Esophagus mucosa (tissue), 1 donor: ENCODE data around the gene TGFA. TPM values are rescaled to one million over a fixed set of nuclear protein-coding genes. Genes with fewer than 3 reads are reported as not detected.

Experiments used
- ATAC-seq: fragments of 200-7000 bp; cut with Tn5 transposase; one replicate; pipeline ENCODE4 v1.9.1; 2020
- total RNA-seq: library from RNA; stranded (reverse); gene quantifications from one replicate; pipeline ENCODE4 v1.2.4, GENCODE V29; 2023
- donor health status: DM: yes; HTN: yes; CAD: no.

TGFA gene
- 42.6 TPM for total RNA-seq

DNA sequence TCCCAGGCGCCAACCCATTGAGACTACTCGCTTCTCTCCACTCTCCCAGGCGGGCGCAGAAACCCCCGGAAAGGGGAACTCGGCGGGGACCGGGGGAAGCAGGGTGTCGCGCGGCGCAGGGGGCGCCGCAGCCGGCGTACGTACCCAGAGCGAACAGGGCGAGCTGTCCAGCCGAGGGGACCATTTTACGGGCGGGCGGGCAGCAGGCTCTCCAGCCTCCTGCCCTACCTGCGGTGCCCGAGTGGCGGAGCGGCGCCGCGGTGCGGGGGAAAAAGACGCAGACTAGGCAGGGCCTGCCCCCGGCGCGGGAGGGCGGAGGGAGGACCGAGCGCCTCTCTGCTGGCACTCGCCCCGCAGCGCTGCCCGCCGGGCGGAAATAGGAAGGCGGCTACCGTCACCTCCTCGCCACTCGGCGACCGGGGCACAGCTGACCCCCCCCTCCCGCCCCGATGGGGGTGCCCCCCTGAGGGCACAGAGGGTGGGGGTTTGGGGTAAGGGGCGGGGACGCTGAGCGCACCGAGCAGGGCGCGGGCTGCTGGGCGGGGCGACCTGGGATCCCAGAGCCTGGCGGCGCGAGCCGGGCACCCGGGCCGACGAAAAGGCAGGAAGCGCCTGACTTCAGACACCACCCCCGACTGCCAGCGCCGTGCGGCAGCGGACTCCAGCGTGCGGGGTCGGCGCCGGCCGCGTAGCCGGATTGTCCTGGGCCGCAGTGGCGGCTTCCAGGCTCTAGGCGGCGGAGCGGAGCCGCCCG is at the start of gene TGFA:
Gene TGFA, minus strand, starts transcription at position 243 of the 754 bp plus-strand sequence. Its CDS starts 59 bp downstream, at position 184.
- peak; percentile 86 for ATAC-seq

DNA sequence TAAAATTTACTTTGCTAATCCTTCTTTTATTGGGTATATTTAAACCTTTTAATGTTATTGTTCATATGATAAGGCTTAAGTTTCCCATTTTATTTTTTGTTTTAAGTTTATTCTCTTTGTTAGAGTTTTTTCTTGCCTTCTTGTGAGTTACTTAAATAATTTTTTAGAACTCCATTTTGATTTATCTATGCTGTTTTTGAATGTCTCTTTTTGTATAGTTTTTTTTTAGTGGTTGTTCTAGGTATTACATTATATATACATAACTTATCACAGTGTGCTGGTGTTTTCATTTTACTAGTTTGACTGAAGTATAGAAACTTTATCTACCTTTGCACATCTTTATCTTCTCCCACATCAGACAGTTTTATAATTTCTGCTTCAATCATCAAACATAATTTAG is 49.4 kb upstream of the TGFA start:
- ATAC-seq, result no peak

DNA sequence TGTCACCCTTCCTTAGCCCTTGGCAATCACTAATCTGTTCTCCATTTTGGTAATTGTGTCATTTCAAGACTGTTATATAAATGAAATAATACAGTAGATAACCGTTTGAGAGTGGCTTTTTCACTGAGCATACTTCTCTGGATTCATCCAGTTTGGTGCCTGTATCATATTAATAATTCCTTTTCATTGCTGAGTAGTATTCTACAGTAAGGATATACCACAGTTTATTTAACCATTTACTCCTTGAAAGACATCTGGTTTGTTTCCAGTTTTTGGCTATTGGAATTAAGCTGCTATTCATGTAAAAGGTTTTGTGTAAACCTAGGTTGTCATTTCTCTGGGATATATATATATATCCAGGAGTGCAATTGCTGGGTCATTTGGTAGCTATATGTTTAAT is 44.6 kb upstream of the TGFA start:
- no peak for ATAC-seq

DNA sequence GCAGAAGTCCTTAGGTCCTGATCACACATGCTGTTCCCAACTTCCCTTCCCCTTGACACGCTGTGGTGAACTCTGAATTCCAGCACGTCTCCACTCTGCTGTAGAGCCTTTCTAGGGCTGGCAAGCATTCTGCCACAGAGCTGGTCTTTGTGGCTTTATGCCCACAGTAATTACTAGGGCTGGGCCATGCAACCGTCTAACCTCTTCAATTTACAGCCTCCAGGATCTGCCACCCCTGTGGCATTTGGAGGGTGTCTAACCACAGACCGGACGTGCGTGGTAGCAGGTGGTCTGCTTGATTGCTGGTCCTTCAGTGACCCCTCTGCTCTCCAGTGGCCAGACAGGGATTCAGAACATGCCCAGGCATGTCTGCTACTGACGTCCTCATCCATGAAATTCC is 43.1 kb upstream of the TGFA start:
- peak; percentile 54 for ATAC-seq

DNA sequence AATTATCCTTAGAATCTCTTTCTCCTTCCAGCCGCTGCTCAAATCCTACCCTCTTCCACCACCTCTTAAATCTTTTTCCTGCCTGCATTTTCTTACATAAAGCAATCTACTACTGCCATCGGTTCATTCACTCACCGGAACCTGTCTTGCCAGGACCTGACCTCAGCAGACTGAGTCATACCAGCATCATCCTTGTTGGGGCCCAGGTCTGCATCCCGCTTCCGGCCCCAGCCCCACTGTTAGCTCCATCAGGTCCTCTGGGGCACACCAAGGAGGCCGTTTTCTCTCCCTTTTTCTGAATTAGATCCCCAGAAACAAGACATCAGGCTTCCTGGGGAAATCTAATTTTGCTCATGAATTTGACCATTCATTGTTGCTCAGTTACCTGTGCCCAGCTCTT is 42.7 kb upstream of the TGFA start:
- ATAC-seq, result peak; percentile 97

DNA sequence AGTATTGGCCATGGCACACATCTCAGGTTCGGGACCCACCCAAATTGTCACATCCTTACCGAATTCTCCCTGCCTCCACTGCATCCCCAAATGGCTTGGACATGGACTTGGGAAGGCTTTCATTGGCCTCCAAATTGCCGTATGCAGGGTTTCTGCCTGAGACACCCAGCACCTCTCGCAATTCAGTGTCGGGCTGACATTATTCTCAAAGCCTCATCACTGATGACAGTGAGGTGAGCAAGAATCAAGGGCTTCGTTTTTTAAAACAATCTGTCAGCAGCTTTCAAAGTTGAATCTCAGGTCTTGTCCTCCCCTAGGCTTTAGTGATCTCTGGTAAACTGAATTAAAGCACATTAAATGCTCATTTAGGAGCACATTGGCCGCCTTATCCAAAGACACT is 29.5 kb upstream of the TGFA start:
- no peak for ATAC-seq

DNA sequence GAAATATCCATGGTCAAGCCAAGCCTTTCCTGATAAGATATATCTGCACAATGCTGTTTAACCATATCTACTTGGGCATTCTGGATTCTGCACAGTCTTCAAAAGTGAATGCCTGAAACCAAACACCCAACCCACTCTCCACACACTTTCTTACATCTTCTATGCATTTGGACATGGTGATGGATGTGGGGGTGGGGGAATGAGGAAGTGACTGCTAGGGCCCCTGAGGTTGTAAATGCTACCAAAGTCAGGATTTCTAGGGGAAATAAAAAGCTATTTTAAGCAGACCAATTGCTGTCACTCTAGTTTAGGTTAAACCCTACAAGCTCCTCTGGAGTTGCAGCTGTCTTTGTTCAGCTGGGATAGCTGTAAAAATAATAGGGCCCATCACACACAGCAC is 26.7 kb upstream of the TGFA start:
- no peak for ATAC-seq

DNA sequence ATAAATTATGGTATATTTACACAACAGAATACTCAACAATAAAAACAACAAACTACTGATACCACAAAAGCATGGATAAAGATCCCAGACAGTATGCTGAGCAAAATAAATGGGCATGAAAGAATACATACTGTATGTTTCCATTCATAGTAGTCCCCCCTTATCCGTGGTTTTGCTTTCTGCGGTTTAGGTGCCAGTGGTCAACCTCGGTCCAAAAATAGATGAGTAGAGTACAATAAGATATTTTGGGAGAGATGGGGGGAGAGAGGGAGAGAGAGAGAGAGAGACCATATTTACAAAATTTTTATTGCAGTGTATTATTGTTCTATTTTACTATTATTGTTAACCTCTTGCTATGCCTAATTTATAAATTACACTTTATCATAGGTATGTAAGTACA is 21.0 kb upstream of the TGFA start:
- no peak for ATAC-seq

DNA sequence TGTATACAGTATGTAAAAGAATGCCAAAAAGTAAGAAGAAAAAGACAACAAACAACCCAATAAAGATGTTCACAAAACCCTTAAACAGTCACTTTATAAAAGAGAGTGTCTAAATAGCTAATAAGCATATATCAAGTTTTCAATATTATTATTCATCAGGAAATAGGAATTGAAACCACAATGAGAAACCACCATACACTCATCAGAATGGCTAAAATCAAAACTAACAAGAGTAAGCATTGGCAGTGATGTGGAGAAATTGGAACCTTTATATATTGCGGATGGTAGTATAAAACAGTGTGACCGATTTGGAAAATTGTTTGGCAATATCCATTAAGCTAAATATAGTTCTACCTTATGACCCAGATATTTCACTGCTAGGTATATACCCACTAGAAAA is 20.5 kb upstream of the TGFA start:
- ATAC-seq, result no peak

DNA sequence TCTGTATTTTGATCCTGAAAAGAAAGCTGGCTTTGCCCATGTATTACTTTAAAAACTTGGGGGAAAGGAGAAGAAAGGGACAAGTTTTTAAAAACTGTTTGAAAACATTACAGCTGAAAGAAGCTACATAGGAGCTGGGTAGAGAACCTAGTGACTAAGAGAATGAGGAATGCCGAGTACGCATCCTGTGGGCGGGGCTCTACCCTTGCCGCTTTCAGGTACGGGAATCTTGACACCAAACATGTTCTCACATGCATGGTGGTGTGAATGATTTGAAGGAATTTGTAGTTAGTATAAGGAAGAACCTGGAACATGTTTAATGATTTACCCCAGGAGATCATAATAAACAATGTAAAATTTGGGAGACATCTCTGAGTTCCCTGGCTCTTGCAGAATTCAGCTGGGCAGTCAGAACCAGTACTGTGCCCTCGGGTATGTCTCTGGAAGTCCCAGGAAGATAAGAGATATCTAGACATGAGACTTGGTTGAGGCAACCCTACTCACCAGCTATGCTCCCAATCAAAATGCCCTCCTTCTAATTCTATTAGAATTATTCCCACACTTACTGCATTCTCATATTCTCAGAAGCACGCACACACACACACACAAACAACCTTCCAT is 16.5 kb upstream of the TGFA start:
- ATAC-seq, result peak; percentile 95

DNA sequence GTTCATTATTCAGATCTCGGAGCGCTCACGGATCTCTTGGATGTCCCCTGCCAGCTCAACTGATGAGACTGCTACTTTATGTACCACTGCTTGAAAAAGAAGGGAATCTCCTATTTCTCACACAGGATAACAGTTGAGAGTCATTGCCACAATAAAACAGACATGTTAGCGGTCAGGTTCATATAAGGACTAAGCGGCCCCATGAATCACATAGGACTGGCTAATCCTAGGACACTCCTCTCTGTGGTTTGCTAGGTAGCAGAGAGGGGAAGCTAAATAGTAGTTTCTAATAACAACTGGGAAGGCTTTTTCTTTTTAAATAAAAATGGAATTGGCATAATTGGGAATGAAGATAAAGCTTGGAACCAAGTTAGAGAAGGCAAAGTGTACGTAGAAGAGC is 15.9 kb upstream of the TGFA start:
- ATAC-seq, result peak; percentile 91

DNA sequence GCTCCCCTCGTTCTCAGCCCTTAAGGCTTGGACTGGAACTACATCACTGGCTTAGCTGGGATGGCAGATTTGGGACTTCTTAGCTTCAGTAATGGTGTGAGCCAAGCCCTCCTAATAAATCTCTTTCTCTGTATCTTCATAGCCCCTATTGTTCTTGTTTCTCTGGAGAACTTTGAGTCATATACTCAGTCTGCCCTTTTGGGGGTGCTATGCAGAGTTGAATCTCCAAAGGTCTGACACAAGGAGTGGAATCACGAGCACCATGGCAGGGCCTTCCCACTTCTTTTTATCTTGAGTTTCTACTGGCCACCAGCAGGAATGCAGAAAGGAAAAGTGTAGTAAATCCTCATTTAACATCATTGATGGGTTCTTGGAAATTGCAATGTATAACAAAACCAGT is 13.3 kb upstream of the TGFA start:
- no peak for ATAC-seq

DNA sequence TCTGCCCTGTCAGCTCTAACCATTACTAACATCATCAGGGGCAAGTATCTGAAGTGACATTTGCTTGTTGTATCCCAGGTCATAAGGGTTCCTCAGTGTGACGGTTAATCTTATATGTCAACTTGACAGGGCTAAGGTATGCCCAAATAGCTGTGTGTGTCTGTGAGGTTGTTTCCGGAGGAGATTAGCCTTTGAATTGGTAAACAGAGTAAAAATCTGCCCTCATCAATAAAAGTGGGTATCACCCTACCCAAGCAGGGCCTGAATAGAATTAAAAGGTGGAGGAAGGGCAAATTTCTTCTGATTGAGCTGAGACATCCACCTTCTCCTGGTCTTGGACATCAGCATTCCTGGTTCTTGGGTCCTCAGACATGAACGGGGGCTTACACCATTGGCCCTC is 12.8 kb upstream of the TGFA start:
- ATAC-seq, result no peak

DNA sequence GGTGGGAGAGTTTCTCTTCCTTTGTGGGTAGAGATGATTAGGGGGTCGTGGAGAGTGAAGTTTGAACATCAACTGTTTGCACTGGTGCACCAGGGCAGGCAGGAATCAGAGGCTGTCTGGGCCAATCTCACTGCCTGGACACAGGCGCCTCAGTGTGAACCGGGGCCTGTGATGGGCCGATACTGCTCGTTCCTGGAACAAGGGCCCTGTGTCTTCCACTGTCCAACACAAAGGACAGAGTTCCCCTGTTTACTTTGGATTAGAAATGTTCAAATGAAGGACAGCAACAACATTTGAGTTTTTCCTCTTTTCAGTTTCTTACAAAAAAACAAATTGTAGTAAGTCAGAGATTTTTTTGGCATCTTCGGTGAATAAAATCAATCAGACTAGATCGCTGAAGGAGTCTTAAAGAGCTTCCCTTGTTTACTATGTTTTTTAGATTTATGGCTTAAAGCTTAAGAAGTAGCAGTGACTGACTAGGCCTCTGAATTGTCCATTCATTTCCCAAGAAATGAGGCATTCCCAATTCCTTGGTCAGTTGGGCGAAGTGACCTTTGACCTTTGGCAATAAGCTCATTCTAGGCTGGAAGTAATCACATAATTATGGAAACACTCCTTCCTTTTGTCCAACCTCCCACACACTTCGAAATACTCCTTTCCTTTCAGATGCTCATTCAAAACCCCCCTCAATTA is 11.6 kb upstream of the TGFA start:
- ATAC-seq, result no peak

DNA sequence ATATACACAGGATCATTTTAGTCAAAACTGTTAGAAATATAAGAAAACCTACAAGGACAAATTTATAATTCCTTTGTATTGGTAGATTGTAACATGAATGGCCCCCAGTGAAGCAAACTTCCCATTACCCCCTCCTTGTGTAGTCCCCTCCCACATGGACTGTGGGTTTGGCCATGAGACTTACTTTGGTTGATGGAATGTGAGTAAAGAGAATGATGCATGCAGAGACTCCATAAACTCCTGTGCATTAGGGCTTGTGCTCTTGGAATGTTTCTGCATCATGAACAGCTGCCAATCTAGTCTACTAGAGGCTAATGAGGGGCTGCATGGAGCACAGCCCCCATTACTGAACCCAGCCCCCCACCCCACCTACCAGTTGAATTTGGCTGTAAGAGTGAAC is 8.3 kb upstream of the TGFA start:
- no peak for ATAC-seq

DNA sequence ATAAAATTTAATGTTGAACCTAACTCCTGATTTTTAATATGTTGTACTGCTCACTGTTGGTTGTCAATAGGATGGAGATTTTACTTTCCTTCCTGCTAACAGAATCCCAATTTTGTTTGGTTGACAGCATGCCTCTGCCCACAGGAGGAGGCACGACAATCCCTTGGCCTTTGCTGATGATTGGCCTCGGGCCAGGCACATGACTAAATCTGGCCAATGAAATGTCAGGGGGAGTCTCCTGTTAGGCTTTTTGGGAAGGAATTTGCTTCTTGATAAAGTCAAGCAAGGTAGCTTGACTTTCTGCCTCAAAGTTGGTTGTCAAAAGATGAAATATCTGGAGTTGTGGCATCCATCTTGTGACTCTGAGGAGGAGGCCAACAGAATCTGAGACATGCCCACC is 6.8 kb upstream of the TGFA start:
- no peak for ATAC-seq

DNA sequence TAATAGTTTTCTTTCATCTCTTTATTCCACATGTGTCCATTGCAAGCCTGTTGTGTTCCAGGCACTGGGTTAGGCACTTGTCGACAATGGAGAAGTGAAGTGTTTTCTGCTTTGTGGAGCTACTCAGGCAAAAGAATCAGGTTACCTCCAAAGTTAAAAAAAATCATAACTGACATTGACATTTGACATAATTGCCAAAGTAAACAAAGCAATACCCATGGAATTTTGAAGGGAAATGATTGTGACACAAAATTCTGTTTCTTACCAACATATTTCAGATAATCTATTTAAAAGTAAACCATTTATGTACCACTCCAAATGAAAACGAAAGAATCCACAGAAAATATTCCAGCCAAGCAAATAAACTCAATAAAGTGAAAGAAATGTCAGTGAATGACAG is 6.4 kb upstream of the TGFA start:
- no peak for ATAC-seq

DNA sequence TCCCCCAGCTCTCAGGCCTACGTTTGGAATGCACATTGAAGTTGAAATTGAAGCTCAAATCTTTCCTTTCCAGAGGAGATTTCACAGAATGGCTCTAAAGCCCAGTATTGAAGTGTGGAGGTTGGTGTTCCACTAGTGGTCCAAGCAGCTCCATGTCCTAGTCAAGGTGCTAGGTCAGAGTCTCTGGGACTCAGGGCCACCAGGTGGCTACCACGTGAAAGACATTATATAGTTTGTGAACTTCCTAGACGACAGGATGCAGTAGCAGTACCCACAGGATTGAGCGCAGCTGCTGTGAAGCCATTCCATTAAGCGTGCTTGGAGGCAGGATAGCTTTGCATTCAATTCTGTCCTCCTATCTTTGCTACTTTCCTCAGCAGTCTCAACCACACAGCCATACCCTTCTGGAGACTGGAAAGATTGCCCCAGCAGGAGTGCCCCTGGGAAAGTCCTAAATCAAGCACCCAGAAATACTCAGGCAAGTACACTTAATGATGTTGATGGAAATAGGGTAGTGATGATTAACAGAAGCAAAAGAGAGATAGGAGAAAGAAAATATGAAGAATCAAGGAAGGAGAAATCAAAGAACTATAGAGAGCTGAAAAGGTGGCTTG is 4.7 kb upstream of the TGFA start:
- ATAC-seq, result no peak

DNA sequence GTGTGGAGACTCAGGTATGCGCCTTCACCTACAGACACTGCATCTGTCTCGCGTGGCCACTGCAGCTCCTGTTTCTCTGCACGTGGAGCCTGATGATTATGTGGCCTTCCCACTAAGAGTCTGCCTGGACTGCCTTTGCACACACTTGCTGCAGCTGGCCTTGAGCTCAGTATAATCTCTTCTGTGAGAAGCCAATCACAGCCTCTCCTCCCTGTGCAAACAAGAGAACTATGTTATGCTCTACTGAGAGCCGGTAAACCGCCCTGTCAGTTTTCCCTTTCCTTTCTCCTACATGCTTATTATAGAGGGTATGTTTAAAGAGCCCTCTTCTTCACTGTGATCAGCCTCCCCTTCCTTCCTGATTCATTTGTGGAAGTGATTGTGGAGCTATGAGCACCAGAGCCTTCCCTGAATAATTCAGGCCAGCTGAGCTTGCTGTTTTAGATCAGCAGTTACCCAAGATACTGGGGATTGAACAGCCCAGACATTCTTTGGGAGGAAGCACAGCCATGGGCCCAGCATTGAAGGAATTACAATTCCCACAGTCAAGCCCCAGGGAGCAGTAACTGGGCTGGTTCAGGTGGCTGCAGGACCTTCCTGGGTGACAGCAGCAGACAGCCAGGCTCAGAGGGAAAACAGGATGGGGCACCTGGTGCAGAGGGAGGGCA is 3.7 kb upstream of the TGFA start:
- ATAC-seq, result peak; percentile 56

DNA sequence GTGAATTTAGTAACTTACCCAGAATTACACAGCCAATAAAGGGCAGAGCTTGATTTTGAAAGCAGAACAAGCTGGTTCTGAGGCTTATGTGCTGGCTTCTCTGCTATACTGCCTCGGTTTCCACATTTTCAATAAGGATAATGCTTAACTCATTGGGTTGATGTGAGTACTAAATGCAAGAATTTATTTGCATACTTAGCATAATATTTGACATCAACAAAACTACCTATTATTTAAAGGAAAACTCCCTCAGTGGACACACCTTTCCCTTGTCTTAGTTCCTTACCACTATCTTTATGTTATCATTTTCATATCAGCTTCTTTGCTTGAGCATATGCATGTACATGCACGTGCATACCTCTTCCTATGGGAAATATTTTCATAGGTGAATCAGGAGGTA is 3.0 kb upstream of the TGFA start:
- no peak for ATAC-seq

DNA sequence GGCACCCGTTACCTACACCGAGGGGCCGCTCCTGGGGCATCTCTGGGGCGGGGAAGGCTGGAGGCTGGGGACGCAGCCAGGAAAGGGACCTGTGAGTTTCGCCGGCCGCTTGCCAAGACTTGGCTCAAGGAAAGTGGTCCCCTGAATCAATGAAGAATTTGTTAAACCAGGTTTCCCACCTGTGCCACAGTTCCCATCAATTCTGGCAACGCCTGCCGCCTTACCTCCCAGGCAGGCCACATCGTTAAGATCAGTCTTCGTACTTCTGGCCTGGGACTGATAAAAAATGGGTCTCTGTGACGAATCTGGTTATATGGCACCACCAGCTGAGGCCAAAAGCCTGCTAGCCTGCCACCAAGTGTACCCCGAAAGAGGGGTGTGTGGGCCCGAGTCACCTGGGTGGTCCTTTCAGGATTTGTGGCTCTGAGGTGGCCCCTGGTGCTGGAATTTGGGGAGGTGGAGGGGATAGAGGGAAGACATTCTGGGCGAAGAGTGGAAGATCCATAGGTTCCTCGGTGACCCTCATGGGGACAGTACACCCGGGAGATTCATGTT is 789 bp upstream of the TGFA start:
- no peak for ATAC-seq

DNA sequence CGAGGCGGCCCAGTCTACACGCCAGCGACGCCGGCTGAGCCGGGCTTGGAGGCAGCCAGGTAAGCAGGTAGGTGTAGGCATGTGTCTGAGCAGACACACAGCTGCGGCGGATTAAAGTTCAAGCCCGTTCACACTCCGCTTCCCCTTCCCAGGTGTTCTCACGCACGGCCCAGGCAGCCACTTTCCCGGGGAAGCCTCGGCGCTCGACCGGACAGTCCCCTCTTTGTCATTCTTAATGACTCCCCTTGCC is 367 bp downstream of the TGFA start:
- ATAC-seq, result peak; percentile 57
